Left renal pelvis (tissue), 4 donors: Measurements from ENCODE around the gene MGAT5. TPM values are rescaled to one million over a fixed set of nuclear protein-coding genes. Genes with fewer than 3 reads are reported as not detected.

Experiments
- DNase-seq, 4 donors: peaks; one replicate each; pipeline ENCODE4 v3.0.0-alpha.2; 2013; ENCODE audit warnings: low read depth in 4 of 4, low spot score in 3 of 4
- polyA plus RNA-seq, 4 donors: library from polyadenylated mRNA; unstranded; fragments of 120-200 nt; gene quantifications; one replicate each; pipeline ENCODE4 v1.2.1, GENCODE V29; 2013; ENCODE audit not compliant: insufficient read length in 4 of 4

MGAT5 gene
- polyA plus RNA-seq, 4 donors: 40.5 to 53.8 (median 48.2) TPM

DNA sequence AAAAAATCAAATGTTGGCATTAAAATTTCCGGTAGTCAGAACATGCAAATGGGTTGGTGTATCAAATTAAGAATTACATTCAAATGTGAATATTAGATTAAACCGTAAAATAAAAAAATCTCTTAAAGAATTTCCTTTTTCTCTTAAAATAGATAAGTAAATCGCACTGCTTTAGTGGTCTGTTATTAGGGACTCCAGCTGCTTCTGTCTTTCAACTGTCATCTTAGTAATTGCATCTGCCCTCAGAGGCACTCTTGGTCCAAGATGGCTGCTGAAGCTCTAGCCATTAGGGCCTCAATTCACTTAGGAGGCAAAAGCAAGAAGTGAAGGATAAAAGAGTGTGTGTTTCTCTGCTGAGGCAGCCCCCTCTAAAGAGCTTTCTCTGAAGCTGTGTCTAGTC lies 132.4 kb downstream of the MGAT5 start:
- no peak for DNase-seq

DNA sequence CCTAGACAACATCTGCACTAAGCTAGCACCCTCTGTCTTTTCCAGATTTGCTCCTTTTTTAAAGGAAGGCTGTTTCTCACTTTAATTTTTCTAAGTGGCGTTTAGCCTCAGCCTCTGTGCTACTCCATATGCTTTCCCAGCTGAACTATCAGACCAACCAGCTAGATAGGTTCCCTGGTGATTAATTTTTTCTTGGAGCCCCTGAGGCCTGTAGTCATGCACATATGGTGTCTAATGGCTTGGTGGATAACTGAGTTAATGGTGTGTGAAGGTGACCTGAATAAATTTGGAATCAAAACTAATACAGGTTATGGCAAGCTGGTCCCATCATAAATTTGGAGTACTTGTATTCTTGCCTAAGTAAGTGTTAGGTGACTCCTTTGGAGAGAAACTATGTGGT lies 135.5 kb downstream of the MGAT5 start:
- DNase-seq: no peak

DNA sequence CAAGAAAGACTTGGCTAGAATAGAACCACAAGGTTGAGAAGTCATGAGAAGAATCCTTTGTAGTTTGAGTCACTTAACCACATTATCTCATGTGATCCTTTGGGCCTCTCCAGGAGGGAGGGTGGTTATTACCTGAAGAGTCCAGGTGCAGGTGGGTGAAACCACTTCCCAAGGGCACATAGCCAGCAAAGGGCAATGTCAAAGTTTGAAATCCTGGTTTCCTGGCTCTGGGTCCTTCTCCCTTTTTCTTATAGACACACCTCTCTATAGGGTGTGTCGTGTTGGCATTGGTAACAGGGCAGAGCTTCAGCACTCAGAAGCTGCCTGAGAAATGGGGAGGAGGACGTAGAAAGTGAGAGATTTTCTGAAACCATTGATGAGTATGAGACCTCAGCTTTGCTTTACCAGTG lies 137.9 kb downstream of the MGAT5 start:
- no peak for DNase-seq

DNA sequence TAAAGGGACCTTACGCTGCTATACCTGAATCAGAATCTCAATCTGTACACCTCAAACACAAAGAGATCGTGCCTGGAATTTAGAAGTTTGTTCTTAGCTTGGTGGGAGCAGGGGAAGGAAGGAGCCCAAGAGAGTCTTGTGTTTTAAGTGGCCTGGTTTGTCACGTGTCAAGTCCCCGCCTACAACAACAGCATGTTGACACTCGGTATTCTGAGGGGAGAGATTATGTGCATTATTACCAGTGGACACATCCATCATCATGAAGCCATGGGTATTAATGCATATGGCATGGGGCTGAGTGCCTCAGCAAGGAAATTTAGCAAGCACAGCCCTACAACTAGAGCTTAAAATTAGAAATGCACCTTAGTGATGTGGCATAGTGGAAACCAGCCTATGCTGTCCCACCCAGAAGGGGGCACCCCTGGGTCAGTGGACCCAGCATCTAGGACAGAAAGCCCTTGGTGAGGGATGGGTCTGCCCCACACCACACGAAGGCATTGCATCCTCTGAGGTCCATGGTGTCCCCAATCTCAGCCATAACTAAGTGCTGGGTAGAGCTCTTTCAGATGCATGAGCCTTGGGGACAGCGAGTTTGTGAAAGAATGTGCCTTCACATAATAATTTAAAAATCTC lies 138.7 kb downstream of the MGAT5 start:
- DNase-seq: no peak

DNA sequence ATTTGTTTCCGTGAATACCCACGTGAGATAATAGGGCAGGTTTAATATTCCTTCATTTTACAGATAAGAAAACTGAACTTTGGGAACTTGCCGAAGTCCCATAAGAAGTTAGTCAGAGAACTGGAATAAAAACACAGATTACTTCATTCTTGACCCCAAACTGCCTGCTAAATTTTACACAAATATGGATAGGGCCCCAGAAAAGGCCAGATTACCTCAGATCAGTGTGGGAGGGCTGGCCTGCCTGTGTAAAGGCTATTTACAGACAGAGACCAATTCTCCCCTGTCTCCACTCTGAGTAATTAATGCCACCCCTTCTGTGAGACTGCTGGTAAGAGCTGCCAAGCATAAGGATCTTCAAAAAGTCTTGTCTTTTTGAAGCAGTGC lies 139.2 kb downstream of the MGAT5 start:
- DNase-seq: no peak

DNA sequence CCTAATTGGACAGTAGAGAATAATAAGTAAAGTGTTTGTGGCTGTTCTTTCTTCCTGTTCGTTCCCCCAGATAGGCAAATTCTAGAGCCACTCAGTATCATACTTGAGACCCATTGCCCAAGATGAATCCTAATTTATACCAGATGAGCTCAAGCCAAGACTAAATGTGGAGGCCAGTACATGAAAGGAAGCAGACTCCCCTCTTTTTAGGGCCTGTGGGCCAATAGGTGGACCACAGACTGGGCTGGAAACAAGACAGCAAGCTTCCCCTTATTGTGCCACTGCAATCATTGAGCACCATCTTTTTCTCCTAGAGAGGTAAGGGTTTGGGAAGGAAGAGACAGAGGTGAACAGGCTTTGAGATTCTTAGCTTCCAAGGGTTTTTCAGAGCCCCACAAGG lies 141.9 kb downstream of the MGAT5 start:
- no peak for DNase-seq

DNA sequence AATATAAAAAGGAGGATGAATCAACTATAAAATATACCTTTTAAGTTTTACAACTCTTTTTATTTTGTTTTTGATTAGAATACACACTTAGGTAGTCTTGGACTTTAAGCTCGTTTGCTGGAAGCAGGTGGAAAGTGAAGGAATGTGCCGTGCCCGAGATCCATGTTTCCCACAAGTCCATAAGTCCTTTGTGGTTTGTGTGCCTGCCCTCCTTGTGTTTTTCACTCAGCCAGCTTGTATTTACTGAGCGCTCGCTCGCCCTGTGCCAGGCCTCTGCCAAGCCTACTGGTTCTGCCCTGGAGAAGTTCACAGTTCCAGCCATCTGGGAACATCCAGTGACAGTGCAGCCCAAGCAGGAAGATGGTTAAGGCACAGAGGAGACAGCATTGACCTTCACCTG lies 142.6 kb downstream of the MGAT5 start:
- DNase-seq: no peak

DNA sequence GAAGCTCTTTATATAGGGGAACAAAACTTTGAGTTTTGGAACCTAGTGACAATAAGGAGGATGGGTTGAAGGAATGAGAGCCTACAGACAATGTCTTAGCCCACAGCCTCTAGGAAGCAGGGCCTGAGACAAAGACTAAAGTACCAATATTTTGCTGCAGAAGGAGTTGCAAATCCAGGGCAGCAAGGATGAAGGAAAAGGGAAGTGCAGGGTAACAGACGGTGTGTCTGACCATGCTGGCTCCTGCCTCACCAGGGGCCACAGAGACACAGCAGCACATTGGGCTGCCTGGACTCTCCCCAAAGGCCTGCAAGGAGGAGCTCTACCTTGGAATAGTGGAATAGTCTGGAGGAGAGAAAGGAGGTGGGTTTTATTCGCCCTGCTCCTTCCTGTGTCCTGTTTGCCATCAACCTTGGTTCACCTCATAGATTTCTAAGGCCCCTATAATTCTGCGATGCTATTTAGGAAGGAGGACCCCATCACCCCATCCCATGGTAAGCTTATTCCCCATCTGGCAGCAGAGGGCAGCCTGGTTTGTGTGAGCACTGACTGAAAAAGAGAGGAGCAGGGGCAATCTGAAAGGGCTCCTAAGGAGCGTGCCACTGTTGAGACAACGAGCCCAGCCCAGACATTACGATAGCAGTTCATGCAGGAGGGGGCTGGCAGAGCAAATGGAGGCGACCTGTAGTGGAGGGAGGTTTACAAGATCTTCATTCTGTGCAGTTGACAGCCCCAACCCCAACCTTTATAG lies 143.4 kb downstream of the MGAT5 start:
- no peak for DNase-seq

DNA sequence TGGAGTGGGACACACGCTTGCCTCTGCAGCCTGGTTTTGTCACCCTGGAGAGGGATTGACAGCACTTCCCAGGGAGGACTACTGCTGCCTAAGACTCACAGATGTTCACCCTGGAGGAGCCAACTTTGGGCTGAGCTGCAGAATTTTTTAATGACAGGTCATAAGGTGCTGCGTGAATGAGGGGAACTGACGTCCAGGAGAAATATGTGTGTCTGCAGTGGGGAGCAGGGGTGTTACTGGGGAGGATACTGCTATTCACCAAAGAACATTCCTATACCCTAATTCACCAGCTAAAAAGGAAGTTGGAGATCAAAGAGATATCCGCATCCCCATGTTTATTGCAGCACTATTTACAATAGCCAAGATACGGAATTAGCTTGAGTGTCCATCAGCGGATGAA lies 144.4 kb downstream of the MGAT5 start:
- DNase-seq: no peak

DNA sequence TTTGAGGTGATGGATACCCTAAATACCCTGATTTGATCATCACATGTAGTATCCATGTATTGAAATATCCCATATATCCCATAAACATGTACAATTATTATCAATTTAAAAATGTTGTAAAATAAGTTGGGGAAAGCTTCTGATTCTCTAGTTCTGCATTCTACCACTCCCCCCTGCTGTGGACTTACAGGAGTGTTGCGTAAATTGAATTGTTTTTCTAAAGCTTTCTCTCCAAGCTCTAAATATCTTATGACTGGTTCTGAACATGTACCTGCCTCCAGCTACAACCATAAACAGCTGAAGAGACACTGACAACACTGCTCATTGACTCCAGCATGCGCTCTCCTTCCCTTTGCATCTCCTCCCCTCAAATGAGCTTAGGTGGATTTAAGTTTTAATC lies 145.2 kb downstream of the MGAT5 start:
- no peak for DNase-seq

DNA sequence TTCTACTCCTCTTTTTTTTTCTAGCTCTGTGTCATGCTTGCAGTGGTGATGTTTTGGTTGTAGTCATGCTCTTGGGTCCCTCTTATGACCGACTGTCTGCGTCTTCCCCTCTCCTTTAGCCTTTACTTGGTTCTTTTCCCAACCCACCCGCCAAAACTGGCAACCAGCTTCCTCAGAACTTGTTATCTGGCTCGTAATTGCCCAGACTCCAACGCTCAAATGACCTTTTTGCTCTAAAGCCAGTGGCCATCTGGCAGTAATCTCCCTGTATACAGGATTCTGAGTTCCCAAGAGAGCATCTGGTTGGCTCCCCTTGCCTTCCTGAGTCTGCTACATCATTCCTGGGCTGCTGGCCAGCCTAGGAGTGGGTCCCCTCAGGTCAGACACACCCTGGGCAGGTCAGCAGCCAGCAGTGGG lies 147.2 kb downstream of the MGAT5 start:
- no peak for DNase-seq

DNA sequence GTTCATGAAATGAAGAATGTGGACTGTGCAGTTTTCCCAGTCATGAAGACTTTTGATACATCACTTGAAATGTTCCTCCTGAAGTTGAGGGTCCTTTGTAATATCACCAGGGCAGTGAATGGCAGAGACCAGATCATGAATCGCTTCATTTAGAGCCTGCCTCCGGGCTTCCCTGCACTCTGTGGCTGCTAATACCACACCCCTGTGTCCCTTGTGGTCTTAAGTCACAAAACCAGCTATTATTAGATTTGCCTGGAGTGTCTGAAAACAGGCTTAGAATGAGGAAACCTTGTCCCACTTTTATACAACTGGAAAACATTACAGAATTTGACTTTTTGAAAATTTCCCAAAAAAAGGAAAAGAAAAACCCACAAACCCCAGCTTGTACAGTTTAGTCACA lies 147.9 kb downstream of the MGAT5 start:
- DNase-seq: no peak

DNA sequence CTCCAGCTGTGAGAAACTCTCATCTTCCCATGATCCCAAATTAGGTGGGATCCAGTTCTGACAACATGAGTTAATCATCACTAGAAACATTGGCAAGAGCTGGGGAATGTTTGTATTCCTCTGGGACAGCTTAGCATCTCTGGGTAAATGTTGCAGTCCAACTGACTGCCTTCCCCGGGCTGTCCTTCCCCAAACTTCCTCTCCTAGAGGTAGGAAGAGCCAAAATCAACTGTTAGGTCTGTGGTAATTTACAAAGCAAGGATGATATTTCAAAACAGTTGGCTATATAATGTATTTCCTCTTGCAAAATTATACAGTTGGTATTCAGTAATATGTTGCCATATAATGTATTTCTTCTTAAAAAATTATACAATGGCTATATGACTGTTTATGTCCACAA lies 148.5 kb downstream of the MGAT5 start:
- DNase-seq: no peak

DNA sequence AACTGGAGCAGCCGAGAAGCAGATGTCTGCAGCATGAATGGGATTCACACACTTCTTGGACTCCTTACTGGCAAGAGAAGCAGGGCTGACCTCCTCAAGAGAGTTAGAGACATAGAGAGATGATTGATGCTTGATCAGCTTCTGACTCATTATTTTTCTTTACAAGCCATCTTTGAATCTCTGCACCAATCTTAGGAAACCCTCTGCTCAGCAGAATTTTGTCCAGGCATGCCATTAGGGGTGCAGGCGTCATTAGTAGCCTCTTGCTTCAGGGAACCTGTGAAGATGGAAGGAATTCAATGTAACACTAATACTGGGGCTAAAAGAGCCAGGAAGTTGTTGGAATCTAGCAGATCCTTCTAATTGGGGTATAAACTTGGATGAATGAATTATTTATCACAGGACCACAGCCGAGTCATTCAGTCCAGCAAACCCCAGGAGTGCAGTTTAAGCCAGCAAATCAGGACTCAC lies 151.8 kb downstream of the MGAT5 start:
- DNase-seq: no peak

DNA sequence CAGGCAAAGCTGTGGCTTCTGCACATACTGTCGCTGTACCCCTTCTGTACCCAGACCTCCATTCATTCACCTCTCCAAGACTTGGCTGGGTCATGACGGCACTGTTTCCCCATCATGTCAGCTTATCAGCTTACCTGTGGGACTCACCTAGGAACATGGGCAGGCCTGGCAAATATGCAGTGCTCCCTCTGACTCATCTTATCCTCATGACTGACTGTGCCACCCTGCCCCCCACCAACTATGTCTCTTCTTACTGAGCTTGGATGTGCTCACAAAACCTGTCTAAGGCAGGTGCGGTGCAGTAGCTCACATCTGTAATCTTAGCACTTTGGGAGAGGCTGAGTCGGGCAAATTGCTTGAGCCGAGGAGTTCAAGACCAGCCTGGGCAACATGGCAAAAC lies 152.4 kb downstream of the MGAT5 start:
- no peak for DNase-seq

DNA sequence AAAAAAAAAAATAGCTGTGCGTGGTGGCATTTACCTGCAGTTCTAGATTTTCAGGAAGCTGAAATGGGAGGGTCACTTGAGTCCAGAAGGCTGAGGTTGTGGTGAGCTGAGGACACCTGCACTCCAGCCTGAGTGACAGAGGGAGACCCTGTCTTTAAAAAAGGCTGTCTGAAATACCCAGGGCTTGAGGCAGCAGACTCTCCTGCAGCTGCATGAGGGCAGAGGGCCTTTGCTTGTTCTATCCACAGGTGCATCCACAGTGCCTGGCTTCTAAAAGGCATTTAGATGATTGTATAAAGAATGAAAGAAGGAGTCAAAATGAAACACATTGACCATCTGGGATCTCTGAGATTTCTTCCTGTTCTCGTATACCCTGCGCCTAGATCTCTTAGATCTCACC lies 152.9 kb downstream of the MGAT5 start:
- DNase-seq: no peak

DNA sequence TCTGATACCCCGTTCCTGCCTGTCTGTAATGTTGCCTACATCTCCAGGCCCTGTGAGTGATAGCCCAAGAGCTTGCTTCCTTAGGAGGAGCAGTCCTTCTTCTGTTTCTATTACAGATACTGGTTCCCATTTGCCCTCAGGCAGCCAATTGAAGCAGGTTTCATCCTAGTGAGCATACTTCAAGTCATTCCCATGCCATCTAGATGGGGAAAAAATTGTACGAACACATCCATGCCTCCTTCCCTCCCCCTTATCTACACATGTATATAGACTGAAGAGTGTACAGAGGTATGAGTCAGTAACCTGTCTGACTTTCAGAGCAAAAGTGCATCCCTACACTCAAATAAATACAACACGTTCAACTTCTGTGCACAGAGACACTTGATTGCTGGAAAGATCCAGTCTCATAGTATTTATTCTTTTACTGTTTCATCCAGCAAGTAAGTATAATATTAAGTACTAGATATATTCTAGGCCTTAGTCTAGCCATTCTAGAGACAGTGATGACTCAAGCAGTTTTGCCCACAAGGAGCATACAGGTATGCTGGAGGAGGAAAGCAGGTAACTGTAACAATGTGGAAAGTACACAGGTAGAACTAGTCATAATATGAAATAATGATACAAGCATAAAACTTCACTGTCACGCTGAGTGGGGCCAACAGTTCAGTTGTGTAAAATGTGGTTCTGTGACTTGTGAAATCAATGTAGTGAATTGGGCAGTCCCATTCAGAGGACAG lies 153.4 kb downstream of the MGAT5 start:
- no peak for DNase-seq

DNA sequence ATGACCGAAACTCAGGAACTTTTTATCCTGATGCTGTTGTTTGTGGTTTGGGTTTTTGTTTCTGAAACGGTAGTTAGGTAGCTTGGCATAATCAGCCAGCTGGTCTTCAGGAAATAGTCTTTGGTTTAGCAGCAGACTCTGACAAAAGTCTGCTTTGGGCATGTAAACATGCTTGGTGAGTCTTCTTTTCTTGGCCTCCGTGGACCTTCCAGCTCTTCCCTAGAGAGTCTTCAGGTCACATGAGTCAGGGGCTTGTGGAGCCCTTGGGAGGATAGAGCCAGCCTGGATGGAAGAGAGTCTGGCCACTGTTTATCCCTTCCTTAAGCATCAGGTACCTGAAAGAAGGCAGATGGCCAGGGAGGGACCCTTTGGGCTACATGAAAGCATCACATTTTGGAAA lies 154.5 kb downstream of the MGAT5 start:
- no peak for DNase-seq

DNA sequence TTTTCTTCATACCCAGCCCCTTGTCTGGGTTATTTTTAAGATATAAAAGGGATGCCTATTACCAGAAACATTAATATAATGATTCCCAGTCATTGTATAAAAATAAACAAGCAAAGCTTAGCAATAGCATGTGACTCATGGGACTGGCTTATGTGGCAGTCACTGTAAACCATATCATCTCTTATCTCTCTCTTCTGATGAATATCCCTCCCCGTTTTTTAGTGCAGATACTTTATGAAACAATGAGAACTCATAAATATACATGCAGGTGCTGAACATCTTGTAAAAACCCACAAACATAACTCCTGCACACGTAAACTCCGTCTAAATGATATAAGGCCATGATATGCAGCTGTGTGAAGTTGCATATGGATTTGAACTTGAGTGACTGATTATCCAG lies 154.9 kb downstream of the MGAT5 start:
- DNase-seq: no peak

DNA sequence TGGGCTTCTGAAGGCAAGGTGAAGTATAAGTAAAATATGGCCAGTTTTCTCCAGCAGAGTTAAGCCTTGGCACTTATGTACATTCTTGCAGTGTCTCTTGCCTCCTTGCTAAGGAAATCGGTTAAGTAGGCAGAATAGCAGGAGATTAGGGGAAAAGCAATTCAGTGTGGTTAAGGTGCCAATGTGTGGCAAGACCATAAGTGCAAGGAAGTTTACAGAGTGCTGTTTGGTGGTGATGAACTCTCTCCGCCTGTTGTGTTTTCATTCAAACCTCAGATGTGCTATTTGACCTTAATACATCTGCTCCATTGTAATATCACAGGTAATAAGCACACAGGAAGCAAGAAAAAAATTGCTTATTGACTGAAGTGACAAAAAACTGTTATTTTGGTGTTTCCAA lies 156.1 kb downstream of the MGAT5 start:
- no peak for DNase-seq

DNA sequence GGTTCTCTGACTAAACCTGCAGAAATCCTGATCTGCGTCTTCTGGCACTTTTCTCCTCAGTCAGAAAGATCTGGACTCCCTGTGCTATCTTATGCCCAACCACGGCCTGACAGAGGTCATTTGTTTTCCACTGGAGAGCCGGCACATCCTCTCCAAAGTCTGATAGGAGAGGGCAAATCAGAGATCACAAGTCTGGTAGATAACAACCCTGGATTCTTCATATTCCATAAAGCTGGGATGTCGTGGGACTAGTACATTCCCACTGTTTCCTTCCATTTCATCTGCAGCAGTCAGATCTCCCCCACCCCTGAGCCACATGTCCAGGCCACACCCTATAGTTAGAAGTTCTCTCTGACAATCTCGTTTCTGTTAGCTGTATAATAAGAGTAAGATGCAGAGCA lies 157.0 kb downstream of the MGAT5 start:
- no peak for DNase-seq

DNA sequence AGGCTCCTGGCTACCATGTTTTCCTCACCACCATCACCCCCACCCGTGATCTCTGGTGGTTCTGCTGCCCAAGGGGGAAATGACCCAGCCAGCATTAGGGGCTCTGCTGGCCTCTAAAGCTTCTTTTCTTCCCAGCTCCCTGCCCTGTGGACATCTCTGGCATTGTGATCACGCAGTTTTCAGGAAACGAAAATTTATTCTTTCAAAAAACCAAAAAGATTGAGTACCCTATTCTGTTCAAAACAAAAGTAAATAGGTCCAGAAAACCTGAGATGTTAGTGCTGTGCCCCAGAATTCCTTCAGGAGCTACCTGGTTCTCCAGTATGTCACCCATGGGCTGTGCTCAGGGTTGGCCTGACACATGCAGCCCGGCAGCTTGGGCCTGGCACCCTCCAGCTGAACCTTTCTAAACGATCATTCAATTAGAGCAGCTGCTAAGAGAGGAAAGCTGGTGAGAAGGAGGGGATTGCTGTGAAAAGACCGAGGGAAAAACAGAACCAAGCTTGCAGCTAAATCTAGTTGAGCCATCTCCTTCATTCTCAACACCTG lies 157.5 kb downstream of the MGAT5 start:
- no peak for DNase-seq
